Smooth muscle cell (in vitro differentiated cells): ENCODE results near the gene CYP27C1. TPM values are rescaled to one million over a fixed set of nuclear protein-coding genes. Genes with fewer than 3 reads are reported as not detected.

ENCODE experiments used
- DNase-seq: peaks from one replicate; lab custom pipeline; 2025; ENCODE audit not compliant: unreplicated experiment; lab: John Stamatoyannopoulos, UW
- H2AFZ ChIP-seq: fragments of 200-600 bp; sonication (generic); 2 replicates; pipeline ENCODE4 v1.6.0; 2016; ENCODE audit warnings: antibody characterized with exemption, low read depth, mild to moderate bottlenecking
- H3F3A ChIP-seq: fragments of 200-600 bp; sonication (generic); 2 replicates; pipeline ENCODE4 v1.6.0; 2017; ENCODE audit warnings: antibody characterized with exemption, low read depth
- H3K27ac ChIP-seq: fragments of 200-600 bp; sonication (generic); 2 replicates; pipeline ENCODE4 v1.5.1; 2016; ENCODE audit warnings: low read depth, mild to moderate bottlenecking
- H3K27me3 ChIP-seq: fragments of 200-600 bp; sonication (generic); 2 replicates; pipeline ENCODE4 v1.6.1; 2016; ENCODE audit warnings: low read depth, mild to moderate bottlenecking
- H3K36me3 ChIP-seq: fragments of 200-600 bp; sonication (generic); 2 replicates; pipeline ENCODE4 v1.5.1; 2016; ENCODE audit warnings: low read depth
- H3K4me1 ChIP-seq: fragments of 200-600 bp; sonication (generic); 2 replicates; pipeline ENCODE4 v1.5.1; 2016; ENCODE audit warnings: low read depth
- H3K4me2 ChIP-seq: fragments of 200-600 bp; sonication (generic); 2 replicates; pipeline ENCODE4 v1.6.0; 2016; ENCODE audit warnings: mild to moderate bottlenecking
- H3K4me3 ChIP-seq: fragments of 200-600 bp; sonication (generic); 2 replicates; pipeline ENCODE4 v1.5.1; 2016; ENCODE audit warnings: mild to moderate bottlenecking
- H3K79me2 ChIP-seq: fragments of 200-600 bp; sonication (generic); 2 replicates; pipeline ENCODE4 v1.6.0; 2016; ENCODE audit warnings: low read depth, mild to moderate bottlenecking
- H3K9ac ChIP-seq: fragments of 200-600 bp; sonication (generic); 2 replicates; pipeline ENCODE4 v1.6.0; 2016; ENCODE audit warnings: low read depth
- H3K9me3 ChIP-seq: fragments of 200-600 bp; sonication (generic); replicated peaks from 2 replicates; pipeline ENCODE4 v1.5.1; 2016; ENCODE audit warnings: low read depth
- H4K20me1 ChIP-seq: fragments of 200-600 bp; sonication (generic); 2 replicates; pipeline ENCODE4 v1.6.0; 2016; ENCODE audit warnings: low read depth
- WGBS: methylation state at CpG from one replicate; pipeline ENCODE4 v1.1.7; 2016; ENCODE audit warnings: low lambda C conversion rate; 5-methylcytosine and 5-hydroxymethylcytosine counted together
- polyA plus RNA-seq: library from polyadenylated mRNA; unstranded; fragments of >200 nt; fragmentation: Nextera tagmentation; extraction: Ambion mirVana; gene quantifications from 2 replicates; pipeline ENCODE4 v1.2.1, GENCODE V29; 2016
- total RNA-seq: library from RNA; depleted of rRNA; stranded (reverse); fragments of >200 nt; gene quantifications from 2 replicates; pipeline ENCODE4 v1.2.3, GENCODE V29; 2014
- TF ChIP-seq, protein P1 (sequence below): fragments of 200-600 bp; sonication (generic); IDR thresholded peaks from 2 replicates; pipeline ENCODE4 v1.5.1; 2017; ENCODE audit warnings: borderline replicate concordance, mild to moderate bottlenecking, antibody characterized with exemption; ENCODE audit not compliant: insufficient read depth, poor library complexity, severe bottlenecking

CYP27C1 gene
- total and polyA plus RNA-seq, 2 experiments from 2014 or later = 2.0 to 5.0 TPM

DNA sequence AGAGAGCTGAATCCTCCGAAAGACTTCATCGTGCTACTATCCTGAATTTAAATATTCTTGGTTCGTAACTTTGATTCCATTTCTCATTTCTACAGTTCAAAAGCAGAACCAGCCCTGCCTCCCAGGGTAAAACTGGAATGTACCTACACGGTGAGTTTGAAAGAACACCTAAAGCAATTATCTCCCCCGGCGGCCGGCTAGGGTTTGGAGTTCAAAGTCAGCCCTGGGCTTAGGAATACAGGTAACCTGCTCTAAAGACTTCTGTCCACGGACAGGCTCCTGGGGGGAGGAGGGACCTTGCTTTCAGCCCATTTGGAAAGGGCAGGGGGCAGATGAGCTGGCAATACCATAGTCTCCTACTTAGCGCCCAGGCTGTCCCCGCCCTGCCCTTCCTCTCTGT lies 32.3 kb downstream of the CYP27C1 start:
- TF ChIP-seq, protein P1, sequence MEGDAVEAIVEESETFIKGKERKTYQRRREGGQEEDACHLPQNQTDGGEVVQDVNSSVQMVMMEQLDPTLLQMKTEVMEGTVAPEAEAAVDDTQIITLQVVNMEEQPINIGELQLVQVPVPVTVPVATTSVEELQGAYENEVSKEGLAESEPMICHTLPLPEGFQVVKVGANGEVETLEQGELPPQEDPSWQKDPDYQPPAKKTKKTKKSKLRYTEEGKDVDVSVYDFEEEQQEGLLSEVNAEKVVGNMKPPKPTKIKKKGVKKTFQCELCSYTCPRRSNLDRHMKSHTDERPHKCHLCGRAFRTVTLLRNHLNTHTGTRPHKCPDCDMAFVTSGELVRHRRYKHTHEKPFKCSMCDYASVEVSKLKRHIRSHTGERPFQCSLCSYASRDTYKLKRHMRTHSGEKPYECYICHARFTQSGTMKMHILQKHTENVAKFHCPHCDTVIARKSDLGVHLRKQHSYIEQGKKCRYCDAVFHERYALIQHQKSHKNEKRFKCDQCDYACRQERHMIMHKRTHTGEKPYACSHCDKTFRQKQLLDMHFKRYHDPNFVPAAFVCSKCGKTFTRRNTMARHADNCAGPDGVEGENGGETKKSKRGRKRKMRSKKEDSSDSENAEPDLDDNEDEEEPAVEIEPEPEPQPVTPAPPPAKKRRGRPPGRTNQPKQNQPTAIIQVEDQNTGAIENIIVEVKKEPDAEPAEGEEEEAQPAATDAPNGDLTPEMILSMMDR = no peak
- H3K27me3 ChIP-seq = no peaks in the 10 kb centered on the region
- no peaks in the 10 kb centered on the region for H3K79me2 ChIP-seq
- no peak overlapping the region for H2AFZ ChIP-seq
- H3K27ac ChIP-seq = no peak overlapping the region
- no peaks in the 10 kb centered on the region for H3F3A ChIP-seq
- H4K20me1 ChIP-seq = no peaks in the 10 kb centered on the region
- no peaks in the 10 kb centered on the region for H3K36me3 ChIP-seq
- H3K4me1 ChIP-seq = no peaks in the 10 kb centered on the region
- H3K4me2 ChIP-seq = no peak overlapping the region
- DNase-seq = no peak
- no peak overlapping the region for H3K4me3 ChIP-seq
- H3K9ac ChIP-seq = no peak overlapping the region
- H3K9me3 ChIP-seq = no peaks in the 10 kb centered on the region
- WGBS = 78% methylated on average over 10 of the region's 10 CpGs

DNA sequence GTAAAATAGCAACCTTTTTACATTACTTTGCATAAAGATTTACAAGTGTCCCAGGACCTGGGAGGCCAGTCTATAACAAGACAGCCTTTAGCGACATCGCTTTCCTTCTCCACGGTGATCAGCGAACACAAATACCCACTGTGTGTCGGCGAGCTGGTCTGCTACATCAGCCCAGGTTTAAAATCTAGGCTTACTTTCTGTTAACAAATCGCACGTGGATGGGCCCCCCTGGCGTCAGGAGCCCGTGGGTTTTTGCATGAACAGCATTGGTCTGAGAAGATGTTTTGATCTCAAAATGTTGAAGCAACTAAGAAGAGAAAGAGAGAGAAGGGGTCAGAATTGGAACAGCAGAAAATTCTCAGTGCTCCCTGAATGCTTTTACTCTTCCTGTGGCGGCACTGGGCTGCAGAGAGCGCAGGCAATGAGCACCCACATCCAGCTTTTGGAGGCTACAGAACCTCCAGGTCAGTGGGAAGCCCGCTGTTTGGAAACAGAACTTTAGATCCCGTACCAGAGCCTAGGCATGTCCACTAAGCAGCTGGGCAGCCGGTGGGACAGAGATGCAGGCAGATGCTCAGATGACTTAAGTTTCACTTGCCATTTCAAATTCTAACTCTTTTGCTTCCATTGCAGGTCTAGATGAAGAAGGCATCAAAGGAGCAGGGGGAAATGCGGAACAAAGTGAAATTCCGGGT lies 32.9 kb downstream of the CYP27C1 start:
- no peak overlapping the region for H3K9ac ChIP-seq
- H3K27me3 ChIP-seq = no peaks in the 10 kb centered on the region
- no peak overlapping the region for H2AFZ ChIP-seq
- no peaks in the 10 kb centered on the region for H3K79me2 ChIP-seq
- H3F3A ChIP-seq = no peaks in the 10 kb centered on the region
- H3K4me1 ChIP-seq = no peaks in the 10 kb centered on the region
- H3K27ac ChIP-seq = no peak overlapping the region
- H3K4me2 ChIP-seq = no peak overlapping the region
- no peaks in the 10 kb centered on the region for H4K20me1 ChIP-seq
- no peaks in the 10 kb centered on the region for H3K36me3 ChIP-seq
- no peaks in the 10 kb centered on the region for H3K9me3 ChIP-seq
- H3K4me3 ChIP-seq = no peak overlapping the region
- WGBS = 82% methylated on average over 17 of the region's 17 CpGs
- no peak for DNase-seq
- TF ChIP-seq, protein P1 = no peak

DNA sequence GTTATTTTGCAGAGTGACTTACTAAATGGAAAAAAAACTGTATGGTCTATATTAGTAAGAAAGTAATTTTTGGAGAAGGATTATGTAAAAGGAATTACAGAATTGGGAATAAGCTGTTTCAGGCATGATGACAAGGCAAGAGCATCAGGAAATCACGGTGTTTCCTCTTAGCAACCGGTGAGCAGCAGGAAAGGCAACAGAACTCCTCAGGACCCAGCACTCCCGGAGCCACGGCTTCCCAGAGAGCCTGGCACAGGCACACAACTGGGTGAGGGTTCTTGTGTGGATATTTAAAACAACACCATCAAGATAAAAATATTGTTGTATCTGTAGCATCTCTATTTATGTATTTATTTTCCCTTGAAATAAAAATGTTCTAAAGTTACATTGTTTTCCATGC lies 34.4 kb downstream of the CYP27C1 start:
- WGBS = 94% methylated on average over 4 of the region's 4 CpGs
- TF ChIP-seq, protein P1 = no peak
- Histone ChIP-seq H3K27me3 (no peaks in the 10 kb centered on the region), H3K4me1 (no peaks in the 10 kb centered on the region), H3K9ac (no peak overlapping the region), H3F3A (no peaks in the 10 kb centered on the region), H3K36me3 (no peaks in the 10 kb centered on the region), H3K4me2 (no peak overlapping the region), H2AFZ (no peak overlapping the region), H3K79me2 (no peaks in the 10 kb centered on the region), H3K27ac (no peak overlapping the region), H3K9me3 (no peaks in the 10 kb centered on the region), H4K20me1 (no peaks in the 10 kb centered on the region), H3K4me3 (no peak overlapping the region)
- no peak for DNase-seq

- H3K27ac ChIP-seq = no peak overlapping the region
- H3K4me1 ChIP-seq = no peaks in the 10 kb centered on the region
- H4K20me1 ChIP-seq = no peaks in the 10 kb centered on the region
- TF ChIP-seq, protein P1 = no peak
- H3K9ac ChIP-seq = no peak overlapping the region
- H3K4me3 ChIP-seq = no peak overlapping the region
- no peak overlapping the region for H2AFZ ChIP-seq
- DNase-seq = no peak
- no peaks in the 10 kb centered on the region for H3F3A ChIP-seq
- H3K36me3 ChIP-seq = no peaks in the 10 kb centered on the region
- H3K27me3 ChIP-seq = no peaks in the 10 kb centered on the region
- WGBS = 95% methylated on average over 9 of the region's 9 CpGs
- H3K4me2 ChIP-seq = no peak overlapping the region
- no peaks in the 10 kb centered on the region for H3K9me3 ChIP-seq
- H3K79me2 ChIP-seq = no peaks in the 10 kb centered on the region
Measured at GRCh38 chr2:127185093-127185492, 35.0 kb downstream of the CYP27C1 start.
